ENCODE measurements around the gene SORCS2.

The SORCS2 gene

DNA sequence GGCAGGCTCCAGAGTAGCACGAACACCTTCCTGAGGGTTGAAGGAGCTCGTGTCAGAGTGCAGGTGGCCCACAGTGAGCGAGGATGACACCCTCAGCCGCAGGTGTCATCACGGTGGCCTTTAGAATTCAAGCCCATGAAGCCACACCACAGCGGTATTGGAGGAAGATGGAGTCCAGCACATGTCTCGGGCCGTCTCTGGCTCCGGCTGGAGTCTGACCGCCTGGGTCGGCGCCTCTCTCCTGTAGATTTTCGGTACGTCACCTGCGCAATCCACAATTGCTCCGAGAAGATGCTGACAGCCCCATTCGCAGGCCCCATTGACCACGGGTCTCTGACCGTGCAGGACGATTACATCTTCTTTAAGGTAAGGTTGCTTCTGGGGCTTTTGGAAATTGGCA, 471.8 kb downstream of the SORCS2 start:
- no peak for DNase-seq

- no peak for DNase-seq
These were observed 473.0 kb downstream of the SORCS2 start for GRCh38 chr4:7665321-7665720.

DNA sequence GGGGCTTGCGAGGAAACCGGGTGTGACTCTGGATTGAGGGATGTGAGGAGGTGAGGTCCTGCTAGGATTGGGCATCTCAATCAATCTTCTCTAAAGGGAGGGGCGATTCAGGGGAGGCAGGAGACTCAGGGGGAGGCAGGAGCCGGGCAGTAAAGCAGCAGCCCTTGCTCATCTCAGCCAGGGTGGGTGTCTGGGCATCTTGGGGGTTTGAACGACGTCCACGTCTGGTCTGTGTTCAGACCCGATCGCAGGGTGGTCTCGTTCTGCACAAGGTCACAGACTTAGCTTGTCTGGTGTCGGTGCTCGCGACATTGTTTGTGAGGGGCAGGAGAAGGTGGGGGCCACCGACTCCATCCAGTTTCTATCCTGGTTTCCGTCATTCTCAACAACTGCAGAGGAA, 473.7 kb downstream of the SORCS2 start:
- DNase-seq: no peak

DNA sequence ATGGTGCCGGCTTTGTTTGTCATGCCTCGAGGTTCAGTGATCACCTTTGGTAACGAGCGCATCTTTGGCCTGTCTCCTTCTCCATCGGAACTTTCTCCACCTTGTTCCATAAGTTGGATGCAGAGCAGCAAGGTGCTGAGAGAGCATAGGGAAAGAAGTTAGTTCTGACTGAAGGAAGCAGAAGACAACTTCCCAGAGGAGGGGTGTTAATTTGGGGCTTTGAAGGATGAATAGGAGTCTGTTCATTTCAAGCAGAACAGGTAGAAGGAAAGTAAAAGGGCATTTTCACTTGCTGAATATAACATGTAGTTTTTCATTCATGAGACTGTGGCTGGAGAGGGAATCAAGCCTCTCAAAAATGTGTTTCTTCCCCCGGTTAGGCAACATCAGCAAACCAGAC, 474.4 kb downstream of the SORCS2 start:
- DNase-seq: no peak

DNA sequence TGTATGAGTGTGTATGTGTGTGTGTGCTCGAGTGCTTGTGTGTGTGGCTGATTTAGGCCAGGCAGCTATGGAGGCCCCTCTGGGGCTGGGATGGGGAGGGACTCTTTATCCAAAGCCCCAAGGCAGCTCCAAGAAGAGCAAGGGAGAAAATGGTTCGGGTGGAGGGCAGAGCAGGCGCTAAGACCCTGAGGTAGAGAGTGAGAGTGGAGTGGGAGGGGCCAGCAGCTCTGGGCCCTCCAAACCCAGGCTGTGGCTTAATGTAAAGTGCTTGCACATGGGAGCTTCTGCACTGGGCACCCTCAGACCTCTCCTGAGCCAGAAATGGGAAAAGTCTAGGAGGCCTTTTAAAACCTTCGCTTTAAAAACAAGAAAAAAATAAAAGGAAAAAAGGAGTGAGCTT, 475.9 kb downstream of the SORCS2 start:
- no peak for DNase-seq

GRCh38 chr4:7668826-7669225, 476.5 kb downstream of the SORCS2 start:
- no peak for DNase-seq

GRCh38 chr4:7672601-7673000, 480.3 kb downstream of the SORCS2 start:
- no peak for DNase-seq

- no peak for DNase-seq
These were observed 480.8 kb downstream of the SORCS2 start for GRCh38 chr4:7673121-7673520.

- no peak for DNase-seq
These were observed 482.4 kb downstream of the SORCS2 start for GRCh38 chr4:7674706-7675105.

- DNase-seq: no peak
These were observed 482.8 kb downstream of the SORCS2 start for GRCh38 chr4:7675136-7675535.

GRCh38 chr4:7675612-7676320, 483.4 kb downstream of the SORCS2 start:
- DNase-seq: no peak

- no peak for DNase-seq
These were observed 484.1 kb downstream of the SORCS2 start for GRCh38 chr4:7676398-7676922.

- DNase-seq: no peak
These were observed 484.7 kb downstream of the SORCS2 start for GRCh38 chr4:7677086-7677485.

DNA sequence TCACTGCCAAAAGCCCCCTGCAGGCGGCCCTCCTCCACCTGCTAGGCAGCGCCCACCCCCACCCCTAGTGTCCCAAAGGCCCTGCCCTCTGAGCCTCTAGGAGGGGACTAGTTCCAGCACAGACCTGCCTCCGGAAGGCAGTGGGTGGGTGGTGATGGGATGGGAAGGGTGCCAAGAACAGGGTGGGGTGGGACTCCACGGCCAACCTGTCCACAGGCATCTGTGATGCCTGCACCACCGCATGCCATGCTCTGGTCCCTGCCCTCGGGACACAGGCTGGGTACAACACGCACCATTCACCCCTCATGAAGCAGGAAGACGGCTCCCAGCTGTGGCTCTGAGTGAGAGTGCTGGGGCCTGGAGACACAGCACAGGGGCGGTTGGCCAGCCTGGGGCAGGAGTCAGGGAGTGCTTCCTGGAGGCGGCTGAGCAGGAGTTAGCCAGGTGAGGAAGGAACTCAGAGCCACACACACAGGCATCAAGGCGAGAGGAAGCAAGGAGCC, 485.5 kb downstream of the SORCS2 start:
- no peak for DNase-seq

DNA sequence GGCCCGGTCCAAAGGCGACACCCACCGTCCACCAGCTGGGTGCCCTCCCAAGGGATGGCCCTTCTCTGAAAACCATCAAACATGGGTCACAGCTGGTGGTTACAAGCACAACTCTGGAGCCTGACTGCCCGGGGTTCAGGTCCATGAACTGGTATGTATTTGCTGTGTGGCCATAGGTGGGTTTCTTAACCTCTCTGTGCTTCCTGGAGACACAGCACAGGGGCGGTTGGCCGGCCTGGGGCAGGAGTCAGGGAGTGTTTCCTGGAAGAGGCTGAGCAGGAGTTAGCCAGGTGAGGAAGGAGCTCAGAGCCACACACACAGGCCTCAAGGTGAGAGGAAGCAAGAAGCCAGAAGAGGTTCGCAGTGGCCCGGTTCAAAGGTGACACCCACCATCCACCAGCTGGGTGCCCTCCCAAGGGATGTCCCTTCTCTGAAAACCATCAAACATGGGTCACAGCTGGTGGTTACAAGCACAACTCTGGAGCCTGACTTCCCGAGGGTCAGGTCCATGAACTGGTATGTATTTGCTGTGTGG, 486.0 kb downstream of the SORCS2 start:
- no peak for DNase-seq

DNA sequence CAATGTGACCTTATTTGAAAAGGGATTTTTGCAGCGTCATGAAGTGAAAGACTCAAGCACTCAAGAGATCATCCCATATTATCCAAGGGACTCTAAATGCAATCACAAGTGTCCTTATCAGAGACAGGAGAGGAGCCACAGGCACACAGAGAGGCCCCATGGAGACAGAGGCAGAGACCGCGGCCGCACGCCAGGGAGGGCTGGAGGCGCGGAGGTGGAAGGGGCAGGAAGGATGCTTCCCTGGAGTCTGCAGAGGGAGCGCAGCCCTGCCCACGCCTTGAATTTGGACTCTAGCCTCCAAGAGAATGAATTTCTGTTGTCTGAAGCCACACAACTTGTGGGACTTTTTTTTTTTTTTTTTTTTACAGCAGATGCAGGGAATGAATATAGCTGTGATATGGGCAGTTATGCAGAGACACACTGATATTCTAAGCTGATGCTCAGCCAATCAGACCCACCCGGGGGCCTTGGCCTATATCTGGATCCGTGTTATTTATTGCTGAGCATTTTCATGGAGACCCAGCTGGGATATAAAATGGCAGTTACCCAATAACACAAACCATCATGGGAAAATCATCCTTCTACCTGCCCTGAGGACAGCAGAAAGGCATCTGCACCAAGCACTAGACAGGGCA, 487.2 kb downstream of the SORCS2 start:
- DNase-seq: no peak

- no peak for DNase-seq
These were observed 487.8 kb downstream of the SORCS2 start for GRCh38 chr4:7680106-7680505.

- DNase-seq: no peak
These were observed 488.4 kb downstream of the SORCS2 start for GRCh38 chr4:7680731-7681130.

- DNase-seq: no peak
These were observed 490.9 kb downstream of the SORCS2 start for GRCh38 chr4:7683126-7683703.

- DNase-seq: no peak
These were observed 492.0 kb downstream of the SORCS2 start for GRCh38 chr4:7684294-7684693.

- DNase-seq: no peak
These were observed 493.9 kb downstream of the SORCS2 start for GRCh38 chr4:7686070-7686870.

DNA sequence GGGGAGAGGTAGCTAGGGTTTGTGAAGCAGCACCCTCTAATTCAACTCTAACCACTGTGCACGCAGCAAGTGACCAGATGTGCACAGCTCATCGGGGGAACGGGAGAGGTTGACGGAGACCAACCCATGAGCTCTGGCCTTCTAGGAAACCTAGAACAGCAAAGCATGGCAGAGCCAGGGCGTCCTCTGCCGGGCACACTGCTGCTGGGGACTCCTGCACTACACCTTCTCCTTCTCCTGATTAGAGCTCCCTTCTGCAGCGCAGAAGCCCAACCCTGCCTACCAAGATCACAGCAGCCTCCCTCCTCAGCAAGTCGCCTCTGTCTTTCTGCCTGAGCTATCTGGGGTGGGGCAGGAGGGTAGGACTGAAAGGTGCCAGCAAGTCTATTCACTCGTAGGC, 494.7 kb downstream of the SORCS2 start:
- DNase-seq: no peak

- peak; percentile 34 for DNase-seq
These were observed 495.5 kb downstream of the SORCS2 start for GRCh38 chr4:7687796-7688195.

Data from NCI-H510A (cell line).